Activated naive CD8-positive, alpha-beta T cell treated with anti-CD3 and anti-CD28 coated beads, Interleukin-2, amount 10 ng/mL, durations not matched to agents 7 days and 5 days (primary cell): ENCODE results near the gene IFIT5. TPM values are rescaled to one million over a fixed set of nuclear protein-coding genes. Genes with fewer than 3 reads are reported as not detected.
"Not testable (repeated sequence)": the region's sequence is repeated elsewhere in the genome, so short reads cannot be mapped to it uniquely, and the experiment has no call there.

ENCODE experiments used
- ATAC-seq: fragments of 150-1000 bp; cut with Tn5 transposase; one replicate; pipeline ENCODE4 v1.10.0; 2021; ENCODE audit warnings: low read depth, moderate library complexity
- POLR2A ChIA-PET: fragments of 350-600 bp; sonication (Branson Sonifier 250); formaldehyde crosslinking; loops from one replicate; lab custom pipeline; 2021; ENCODE audit warnings: antibody characterized with exemption; lab: Charles Lee
- DNase-seq: peaks from one replicate; pipeline ENCODE4 v3.0.0; 2021
- H3K27ac Mint-ChIP-seq: one replicate; pipeline ENCODE4 v1.8.0; 2022; ENCODE audit warnings: mild to moderate bottlenecking, mixed read lengths
- H3K27me3 Mint-ChIP-seq: one replicate; pipeline ENCODE4 v1.8.0; 2022; ENCODE audit warnings: mild to moderate bottlenecking, moderate library complexity, mixed read lengths
- H3K36me3 Mint-ChIP-seq: one replicate; pipeline ENCODE4 v1.8.0; 2021; ENCODE audit warnings: mild to moderate bottlenecking, mixed read lengths
- H3K4me1 Mint-ChIP-seq: one replicate; pipeline ENCODE4 v1.8.0; 2021; ENCODE audit warnings: mixed read lengths
- H3K4me3 Mint-ChIP-seq: one replicate; pipeline ENCODE4 v1.8.0; 2022; ENCODE audit warnings: mild to moderate bottlenecking, moderate library complexity, mixed read lengths
- H3K9me3 Mint-ChIP-seq: one replicate; pipeline ENCODE4 v1.8.0; 2021; ENCODE audit warnings: mixed read lengths
- total RNA-seq, 2 experiments: library from RNA; stranded (reverse); gene quantifications; one replicate each; pipeline ENCODE4 v1.2.3, GENCODE V29; 2021

Gene IFIT5
- total RNA-seq, 2 experiments from 2014 or later, result 30.7 to 32.2 TPM

- no peak overlapping the region for H3K27ac Mint-ChIP-seq
- no peaks in the 10 kb centered on the region for H3K36me3 Mint-ChIP-seq
- POLR2A ChIA-PET, result interaction anchor here (1.7 kb wide), 1 partner anchor 7 kb away, joined by 4 read pairs; the partner anchor contains the start of gene IFIT1
- no peak overlapping the region for H3K4me3 Mint-ChIP-seq
- no peaks in the 10 kb centered on the region for H3K9me3 Mint-ChIP-seq
- no peaks in the 10 kb centered on the region for H3K27me3 Mint-ChIP-seq
- ATAC-seq (no peak), DNase-seq (no peak)
- peaks cover 2% of the 10 kb centered on the region for H3K4me1 Mint-ChIP-seq
These were observed 29.7 kb upstream of the IFIT5 start for GRCh38 chr10:89384474-89385340.

- POLR2A ChIA-PET, result interaction anchor here (0.9 kb wide), 1 partner anchor 37 kb away, joined by 4 read pairs; no protein-coding TSS in a partner anchor
- Mint-ChIP-seq H3K36me3 (no peaks in the 10 kb centered on the region), H3K27me3 (no peaks in the 10 kb centered on the region), H3K27ac (no peak overlapping the region), H3K4me3 (no peak overlapping the region), H3K9me3 (no peaks in the 10 kb centered on the region), H3K4me1 (peaks cover 16% of the 10 kb centered on the region)
- DNase-seq (no peak), ATAC-seq (no peak)
These were observed 25.6 kb upstream of the IFIT5 start for GRCh38 chr10:89388806-89389205.

- peaks cover 17% of the 10 kb centered on the region for H3K4me1 Mint-ChIP-seq
- H3K27me3 Mint-ChIP-seq, result no peaks in the 10 kb centered on the region
- no peak overlapping the region for H3K27ac Mint-ChIP-seq
- H3K9me3 Mint-ChIP-seq, result no peaks in the 10 kb centered on the region
- no peaks in the 10 kb centered on the region for H3K36me3 Mint-ChIP-seq
- no peak for ATAC-seq
- POLR2A ChIA-PET, result interaction anchor here (0.9 kb wide), 1 partner anchor 38 kb away, joined by 4 read pairs; no protein-coding TSS in a partner anchor
- no peak overlapping the region for H3K4me3 Mint-ChIP-seq
- no peak for DNase-seq
These were observed 25.1 kb upstream of the IFIT5 start for GRCh38 chr10:89389254-89389653.

GRCh38 chr10:89390476-89391225 is 23.7 kb upstream of the IFIT5 start:
- H3K4me1 Mint-ChIP-seq, result peaks cover 27% of the 10 kb centered on the region
- H3K27ac Mint-ChIP-seq, result peak overlapping the region; percentile 88
- DNase-seq (no peak), ATAC-seq (no peak)
- H3K9me3 Mint-ChIP-seq, result no peaks in the 10 kb centered on the region
- no peak overlapping the region for H3K4me3 Mint-ChIP-seq
- peaks cover 8% of the 10 kb centered on the region for H3K36me3 Mint-ChIP-seq
- POLR2A ChIA-PET, result interaction anchor here (0.9 to 4.9 kb wide), 2 partner anchors 24 to 511 kb away, joined by 3 to 170 read pairs; partner anchors contain the start of genes IFIT5 and STAMBPL1
- no peaks in the 10 kb centered on the region for H3K27me3 Mint-ChIP-seq

GRCh38 chr10:89391226-89391576 is 23.2 kb upstream of the IFIT5 start:
- not testable (repeated sequence) for DNase-seq, ATAC-seq, H3K9me3 Mint-ChIP-seq, H3K27me3 Mint-ChIP-seq
- peak overlapping the region; percentile 86 for H3K4me3 Mint-ChIP-seq
- H3K4me1 Mint-ChIP-seq, result peaks cover 30% of the 10 kb centered on the region
- POLR2A ChIA-PET, result interaction anchor here (0.9 to 4.9 kb wide), 3 partner anchors 24 to 511 kb away, joined by 3 to 170 read pairs (median 5); partner anchors contain the start of genes IFIT5 and STAMBPL1
- peak overlapping the region; percentile 88 for H3K27ac Mint-ChIP-seq
- H3K36me3 Mint-ChIP-seq, result peaks cover 11% of the 10 kb centered on the region

GRCh38 chr10:89391907-89392756 is 22.2 kb upstream of the IFIT5 start, which contains the start of gene IFIT1:
IFIT1 (plus strand) TSS chr10:89392623; CDS start chr10:89392713, 90 bp downstream.
- no peaks in the 10 kb centered on the region for H3K9me3 Mint-ChIP-seq
- no peaks in the 10 kb centered on the region for H3K27me3 Mint-ChIP-seq
- DNase-seq (no peak), ATAC-seq (peak; percentile 88)
- peaks cover 35% of the 10 kb centered on the region for H3K4me1 Mint-ChIP-seq
- peak within 1 kb of the TSS; percentile 88 for H3K27ac Mint-ChIP-seq
- POLR2A ChIA-PET, result interaction anchor here (0.6 to 4.9 kb wide), 16 partner anchors 9 to 252 kb away, joined by 3 to 170 read pairs (median 4); partner anchors contain the start of genes IFIT2, IFIT3, IFIT5 and LIPA
- H3K4me3 Mint-ChIP-seq, result peak within 1 kb of the TSS; percentile 86
- H3K36me3 Mint-ChIP-seq, result peaks cover 19% of the 10 kb centered on the region

- DNase-seq, result no peak
- peak; percentile 59 for ATAC-seq
- peak overlapping the region; percentile 88 for H3K27ac Mint-ChIP-seq
These were observed 21.4 kb upstream of the IFIT5 start for GRCh38 chr10:89392974-89393373.

GRCh38 chr10:89393898-89394297 is 20.5 kb upstream of the IFIT5 start:
- Mint-ChIP-seq H3K9me3 (no peaks in the 10 kb centered on the region), H3K27ac (peak overlapping the region; percentile 21), H3K4me1 (peaks cover 43% of the 10 kb centered on the region), H3K27me3 (no peaks in the 10 kb centered on the region), H3K36me3 (peaks cover 32% of the 10 kb centered on the region), H3K4me3 (peak overlapping the region; percentile 86)
- ATAC-seq, result no peak
- POLR2A ChIA-PET, result interaction anchor here (1.2 to 4.9 kb wide), 5 partner anchors 8 to 92 kb away, joined by 3 to 170 read pairs (median 28); partner anchors contain the start of genes IFIT2, IFIT3 and IFIT5
- DNase-seq, result no peak

More at GRCh38 chr10:89392974-89393373, 21.4 kb upstream of the IFIT5 start:
- H3K36me3 Mint-ChIP-seq, result peaks cover 23% of the 10 kb centered on the region
- POLR2A ChIA-PET, result interaction anchor here (0.6 to 4.9 kb wide), 12 partner anchors 9 to 175 kb away, joined by 3 to 170 read pairs (median 4); partner anchors contain the start of genes IFIT2, IFIT3 and IFIT5
- peaks cover 37% of the 10 kb centered on the region for H3K4me1 Mint-ChIP-seq
- H3K9me3 Mint-ChIP-seq, result no peaks in the 10 kb centered on the region
- peak overlapping the region; percentile 86 for H3K4me3 Mint-ChIP-seq
- H3K27me3 Mint-ChIP-seq, result no peaks in the 10 kb centered on the region

- no peak for ATAC-seq
- peak overlapping the region; percentile 60 for H3K4me3 Mint-ChIP-seq
These were observed 19.2 kb upstream of the IFIT5 start for GRCh38 chr10:89395141-89395540.

GRCh38 chr10:89398003-89398749 is 16.2 kb upstream of the IFIT5 start:
- Mint-ChIP-seq H3K27me3 (no peaks in the 10 kb centered on the region), H3K36me3 (peaks cover 70% of the 10 kb centered on the region), H3K9me3 (no peaks in the 10 kb centered on the region), H3K4me1 (peaks cover 50% of the 10 kb centered on the region), H3K27ac (no peak overlapping the region), H3K4me3 (no peak overlapping the region)
- DNase-seq (no peak), ATAC-seq (no peak)
- POLR2A ChIA-PET, result interaction anchor here (3.3 kb wide), 1 partner anchor 15 kb away, joined by 18 read pairs; the partner anchor contains the start of gene IFIT5

More at GRCh38 chr10:89395141-89395540, 19.2 kb upstream of the IFIT5 start:
- Mint-ChIP-seq H3K4me1 (peaks cover 53% of the 10 kb centered on the region), H3K27ac (peak overlapping the region; percentile 30), H3K36me3 (peaks cover 43% of the 10 kb centered on the region), H3K27me3 (no peaks in the 10 kb centered on the region), H3K9me3 (no peaks in the 10 kb centered on the region)
- DNase-seq, result no peak
- POLR2A ChIA-PET, result interaction anchor here (1.6 to 2.5 kb wide), 2 partner anchors 19 to 20 kb away, joined by 3 to 11 read pairs; partner anchors contain the start of gene IFIT5

GRCh38 chr10:89399956-89400355 is 14.4 kb upstream of the IFIT5 start:
- no peaks in the 10 kb centered on the region for H3K9me3 Mint-ChIP-seq
- H3K4me3 Mint-ChIP-seq, result peak overlapping the region; percentile 3
- no peaks in the 10 kb centered on the region for H3K27me3 Mint-ChIP-seq
- POLR2A ChIA-PET, result interaction anchor here (3.3 kb wide), 1 partner anchor 14 kb away, joined by 18 read pairs; the partner anchor contains the start of gene IFIT5
- ATAC-seq (no peak), DNase-seq (no peak)
- H3K27ac Mint-ChIP-seq, result no peak overlapping the region
- H3K4me1 Mint-ChIP-seq, result peaks cover 41% of the 10 kb centered on the region
- H3K36me3 Mint-ChIP-seq, result peaks cover 87% of the 10 kb centered on the region
